GM18951 (cell line): Measurements from ENCODE around the gene CFAP97D2.
"Not testable (repeated sequence)": the region's sequence is repeated elsewhere in the genome, so short reads cannot be mapped to it uniquely, and the experiment has no call there.

Experiments used
- POLR2A ChIP-seq: IDR thresholded peaks from 4 replicates; pipeline ENCODE4 v1.6.1; 2011; ENCODE audit warnings: mild to moderate bottlenecking; ENCODE audit not compliant: insufficient read length, insufficient read depth; ENCODE audit errors: extremely low read depth
- in situ Hi-C: fragments of 300-500 bp; cut with MboI; formaldehyde crosslinking; loops from one replicate; pipeline ENCODE4 v1.12.0; 2022; ENCODE audit warnings: low sequenced_read_pairs, mixed read lengths, inconsistent platforms; ENCODE audit not compliant: unreplicated experiment

CFAP97D2 gene

GRCh38 chr13:114177245-114178010 is 1.6 kb upstream of the CFAP97D2 start:
- TF ChIP-seq POLR2A, result no peak
- in situ Hi-C loops, result no loop called here

GRCh38 chr13:114185182-114185971 is 6.3 kb downstream of the CFAP97D2 start:
- in situ Hi-C loops, result no loop called here
- no peak for TF ChIP-seq POLR2A

DNA sequence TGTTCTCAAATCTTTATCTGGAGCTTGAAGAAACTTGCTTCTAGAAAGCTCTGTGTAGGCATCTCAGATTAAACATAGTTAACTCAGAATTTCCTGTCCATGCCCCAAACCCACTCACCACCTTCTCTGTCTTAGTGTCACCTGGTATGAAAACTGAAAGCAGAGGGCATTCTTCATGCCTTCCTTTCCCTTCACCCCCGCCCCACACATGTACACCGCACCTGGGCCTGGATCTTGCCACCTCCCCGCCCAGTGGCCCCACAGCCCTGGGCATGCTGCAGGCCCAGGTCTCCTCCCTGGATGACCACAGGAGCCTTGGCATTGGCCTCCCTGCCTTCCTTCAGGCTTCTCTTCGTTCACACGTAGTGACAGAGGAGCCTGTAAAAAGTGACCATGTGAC is 15.8 kb downstream of the CFAP97D2 start:
- TF ChIP-seq POLR2A, result no peak
- in situ Hi-C loops, result no loop called here

- no peak for TF ChIP-seq POLR2A
These were observed 17.6 kb downstream of the CFAP97D2 start for GRCh38 chr13:114196629-114197028.

DNA sequence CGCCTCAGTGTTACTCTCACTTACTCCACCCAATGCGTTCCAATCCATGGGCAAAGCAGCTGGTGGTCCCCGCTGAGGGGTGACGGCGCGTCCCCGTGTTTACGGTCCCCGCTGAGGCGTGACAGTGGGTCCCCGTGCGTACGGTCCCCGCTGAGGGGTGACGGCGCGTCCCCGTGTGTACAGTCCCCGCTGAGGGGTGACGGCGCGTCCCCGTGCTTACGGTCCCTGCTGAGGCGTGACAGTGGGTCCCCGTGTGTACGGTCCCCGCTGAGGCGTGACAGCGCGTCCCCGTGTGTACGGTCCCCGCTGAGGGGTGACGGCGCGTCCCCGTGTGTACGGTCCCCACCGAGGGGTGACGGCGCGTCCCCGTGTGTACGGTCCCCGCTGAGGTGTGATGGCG is 19.5 kb downstream of the CFAP97D2 start:
- TF ChIP-seq POLR2A, result no peak
- in situ Hi-C loops, result no loop called here

More at GRCh38 chr13:114196629-114197028, 17.6 kb downstream of the CFAP97D2 start:
- in situ Hi-C loops, result no loop called here

DNA sequence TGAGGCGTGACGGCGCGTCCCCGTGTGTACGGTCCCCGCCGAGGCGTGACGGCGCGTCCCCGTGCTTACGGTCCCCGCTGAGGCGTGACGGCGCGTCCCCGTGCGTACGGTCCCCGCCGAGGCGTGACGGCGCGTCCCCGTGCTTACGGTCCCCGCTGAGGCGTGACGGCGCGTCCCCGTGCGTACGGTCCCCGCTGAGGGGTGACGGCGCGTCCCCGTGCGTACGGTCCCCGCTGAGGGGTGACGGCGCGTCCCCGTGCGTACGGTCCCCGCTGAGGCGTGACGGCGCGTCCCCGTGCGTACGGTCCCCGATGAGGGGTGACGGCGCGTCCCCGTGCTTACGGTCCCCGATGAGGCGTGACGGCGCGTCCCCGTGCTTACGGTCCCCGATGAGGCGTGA is 20.5 kb downstream of the CFAP97D2 start:
- in situ Hi-C loops, result not testable (repeated sequence)

DNA sequence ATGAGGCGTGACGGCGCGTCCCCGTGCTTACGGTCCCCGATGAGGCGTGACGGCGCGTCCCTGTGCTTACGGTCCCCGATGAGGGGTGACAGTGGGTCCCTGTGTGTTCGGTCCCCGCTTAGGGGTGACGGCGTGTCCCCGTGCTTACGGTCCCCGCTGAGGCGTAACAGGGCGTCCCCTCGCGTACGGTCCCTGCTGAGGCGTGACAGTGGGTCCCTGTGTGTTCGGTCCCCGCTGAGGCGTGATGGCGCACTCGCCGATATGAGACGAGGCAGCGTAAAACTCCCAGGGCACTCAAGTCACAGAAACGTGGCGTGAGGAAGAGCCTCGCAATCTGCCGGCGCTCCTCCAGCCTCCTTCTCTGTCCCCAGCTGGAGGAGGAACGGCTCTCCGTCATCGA is 20.9 kb downstream of the CFAP97D2 start:
- TF ChIP-seq POLR2A, result no peak
- in situ Hi-C loops, result no loop called here

- TF ChIP-seq POLR2A, result no peak
- in situ Hi-C loops, result no loop called here
These were observed 21.4 kb downstream of the CFAP97D2 start for GRCh38 chr13:114200399-114200911.

DNA sequence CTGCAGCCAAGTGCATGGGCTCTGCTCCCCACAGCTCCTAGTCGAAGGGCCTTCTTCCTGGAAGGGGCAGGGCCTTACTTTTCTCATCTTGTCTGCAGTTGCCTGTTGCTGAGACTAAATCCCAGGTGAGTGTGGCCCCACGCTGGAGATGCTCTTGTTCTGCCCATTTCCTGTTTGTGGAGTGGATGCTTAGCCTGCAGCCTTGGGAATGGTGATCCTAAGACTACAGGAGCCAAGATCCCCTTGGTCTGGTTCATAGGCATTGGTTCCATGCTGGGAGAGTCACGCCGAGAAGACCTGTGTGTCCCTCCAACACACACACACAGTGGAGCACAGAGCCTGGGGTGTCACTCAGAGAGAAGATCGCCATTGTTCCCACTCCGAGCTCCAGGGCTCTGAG is 23.5 kb downstream of the CFAP97D2 start:
- TF ChIP-seq POLR2A, result no peak
- in situ Hi-C loops, result no loop called here

DNA sequence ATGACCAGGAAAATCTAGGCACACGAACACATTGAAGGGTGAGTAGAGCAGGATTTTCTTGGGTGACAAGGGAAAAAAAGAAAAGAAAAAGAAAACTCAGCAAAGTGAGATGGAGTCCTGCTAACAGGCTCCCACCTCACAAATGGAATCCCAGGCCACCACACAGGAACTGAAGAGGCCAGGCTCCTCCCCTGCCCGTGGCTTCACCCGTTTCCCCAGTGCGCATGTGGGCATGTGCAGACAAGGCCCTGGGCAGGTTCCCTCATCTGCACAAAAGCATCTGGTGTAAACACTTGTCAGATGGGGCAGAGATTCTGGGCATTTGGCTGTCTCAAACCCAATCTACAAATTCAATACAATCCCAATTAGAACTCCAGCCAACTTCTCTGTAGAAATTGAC is 24.5 kb downstream of the CFAP97D2 start:
- in situ Hi-C loops, result no loop called here

DNA sequence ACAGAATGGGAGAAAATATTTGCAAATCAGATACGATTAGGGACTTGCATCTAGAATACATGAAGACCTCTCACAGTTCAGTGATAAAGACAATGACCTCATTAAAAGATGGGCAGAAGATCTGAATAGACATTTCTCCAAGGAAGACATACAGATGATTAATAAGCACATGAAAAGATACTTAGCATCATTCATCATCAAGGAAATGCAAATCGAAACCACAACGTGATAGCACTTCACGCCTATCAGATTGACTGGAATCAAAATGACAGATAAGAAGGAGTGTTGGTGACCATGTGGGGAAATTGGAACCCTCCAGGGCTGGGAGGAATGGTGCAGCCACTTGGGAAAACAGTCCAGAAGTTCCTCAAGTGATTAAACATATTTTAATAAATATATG is 25.8 kb downstream of the CFAP97D2 start:
- in situ Hi-C loops, result no loop called here
- no peak for TF ChIP-seq POLR2A

More for the DNA sequence above, 24.5 kb downstream of the CFAP97D2 start:
- no peak for TF ChIP-seq POLR2A

DNA sequence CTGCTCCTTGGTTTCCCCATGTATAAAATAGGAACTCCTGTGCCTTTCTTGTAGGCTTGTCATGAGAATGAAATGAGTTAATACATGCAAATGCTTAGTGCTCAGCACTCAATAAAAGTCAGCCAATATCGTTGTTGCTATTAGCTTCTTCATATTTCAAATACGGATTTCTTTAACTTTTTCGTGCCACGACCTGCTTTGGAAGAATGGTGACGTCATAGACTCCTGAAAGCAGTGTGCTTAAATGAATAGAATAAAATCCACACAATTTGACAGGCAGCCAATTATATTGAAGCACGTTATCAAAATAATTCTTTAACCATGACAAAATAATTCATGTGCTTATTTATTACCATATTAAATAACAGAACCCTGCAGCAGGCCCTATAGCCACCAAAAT is 29.1 kb downstream of the CFAP97D2 start:
- in situ Hi-C loops, result no loop called here
- no peak for TF ChIP-seq POLR2A

DNA sequence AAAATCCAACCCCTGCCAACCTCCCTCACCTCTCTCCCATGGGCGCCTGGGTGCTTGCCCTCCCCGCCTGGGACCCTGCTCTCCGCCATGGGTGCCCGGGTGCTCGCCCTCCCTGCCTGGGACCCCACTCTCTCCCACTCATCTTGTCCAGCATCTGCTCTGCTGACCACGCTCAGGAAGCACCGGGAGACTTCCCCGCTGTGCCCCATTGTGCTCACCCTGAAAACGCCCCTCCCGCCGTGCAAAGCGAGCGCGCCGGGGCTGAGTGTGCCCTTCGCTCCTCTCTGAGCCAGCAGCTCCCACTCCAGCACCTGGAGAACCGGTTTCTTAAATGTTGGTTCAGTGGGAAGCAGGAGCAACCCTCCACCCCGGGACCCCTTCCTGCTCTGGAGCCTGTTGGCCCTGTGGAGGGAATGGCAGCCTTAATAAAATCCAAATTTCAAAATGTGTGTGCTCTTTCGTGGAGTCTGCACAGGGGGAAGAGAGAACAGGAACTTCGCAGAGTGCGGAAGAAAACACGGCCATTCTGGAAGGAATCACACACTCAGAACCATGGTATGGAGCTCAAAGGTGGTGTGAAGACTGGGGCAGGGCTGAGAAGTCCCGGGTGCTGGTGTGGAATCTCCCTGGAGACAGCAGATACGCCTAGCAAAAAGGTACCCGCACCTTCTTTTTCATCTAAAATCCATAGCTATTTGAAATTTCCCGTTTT is 32.5 kb downstream of the CFAP97D2 start:
- in situ Hi-C loops, result no loop called here
- TF ChIP-seq POLR2A, result no peak
